ENCODE results near the gene TESK1. TPM values are rescaled to one million over a fixed set of nuclear protein-coding genes. Genes with fewer than 3 reads are reported as not detected.

The TESK1 gene
- total and polyA plus RNA-seq, 2 of the 4 experiments (the other 2 are of a cell fraction) = 3.4 to 21.0 TPM

DNA sequence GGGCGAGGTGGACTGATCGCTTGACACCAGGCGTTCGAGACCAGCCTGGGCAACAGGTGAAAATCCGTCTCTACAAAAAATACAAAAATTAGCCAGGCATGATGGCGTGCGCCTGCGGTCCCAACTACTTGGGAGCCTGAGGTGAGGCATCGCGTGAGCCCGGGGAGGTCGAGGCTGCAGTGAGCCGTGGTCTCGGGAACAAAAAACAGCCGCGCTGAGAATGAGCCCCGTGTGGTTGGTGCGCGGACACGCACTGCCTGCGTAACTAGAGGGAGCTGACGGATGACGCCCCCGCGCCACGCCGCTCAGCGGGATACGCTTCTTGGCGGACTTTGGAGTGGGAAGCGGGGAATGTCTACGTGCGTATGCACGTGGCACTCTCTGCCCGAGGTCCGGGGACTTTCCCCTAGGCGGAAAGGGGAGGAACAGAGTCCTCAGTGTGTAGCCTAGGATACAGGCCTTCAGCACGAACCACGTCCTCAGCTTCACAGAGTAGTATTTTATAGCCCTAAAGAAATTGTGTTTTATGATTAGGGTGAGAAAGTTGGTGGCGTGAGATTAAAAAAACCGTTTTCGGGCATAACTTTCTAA, 52.6 kb downstream of the TESK1 start, which contains the start of gene RMRP (continued):
- TF ChIP-seq CHD1 (IDR thresholded peaks at IDR 0.05; ENCODE audit: low read depth, low read length) (no peak; the same call in 1 of the 2 replicates), MAZ (IDR thresholded peaks at IDR 0.05; ENCODE audit: borderline replicate concordance, low read depth, low read length) (peak; percentile 38; the same call in 1 of the 2 replicates)

DNA sequence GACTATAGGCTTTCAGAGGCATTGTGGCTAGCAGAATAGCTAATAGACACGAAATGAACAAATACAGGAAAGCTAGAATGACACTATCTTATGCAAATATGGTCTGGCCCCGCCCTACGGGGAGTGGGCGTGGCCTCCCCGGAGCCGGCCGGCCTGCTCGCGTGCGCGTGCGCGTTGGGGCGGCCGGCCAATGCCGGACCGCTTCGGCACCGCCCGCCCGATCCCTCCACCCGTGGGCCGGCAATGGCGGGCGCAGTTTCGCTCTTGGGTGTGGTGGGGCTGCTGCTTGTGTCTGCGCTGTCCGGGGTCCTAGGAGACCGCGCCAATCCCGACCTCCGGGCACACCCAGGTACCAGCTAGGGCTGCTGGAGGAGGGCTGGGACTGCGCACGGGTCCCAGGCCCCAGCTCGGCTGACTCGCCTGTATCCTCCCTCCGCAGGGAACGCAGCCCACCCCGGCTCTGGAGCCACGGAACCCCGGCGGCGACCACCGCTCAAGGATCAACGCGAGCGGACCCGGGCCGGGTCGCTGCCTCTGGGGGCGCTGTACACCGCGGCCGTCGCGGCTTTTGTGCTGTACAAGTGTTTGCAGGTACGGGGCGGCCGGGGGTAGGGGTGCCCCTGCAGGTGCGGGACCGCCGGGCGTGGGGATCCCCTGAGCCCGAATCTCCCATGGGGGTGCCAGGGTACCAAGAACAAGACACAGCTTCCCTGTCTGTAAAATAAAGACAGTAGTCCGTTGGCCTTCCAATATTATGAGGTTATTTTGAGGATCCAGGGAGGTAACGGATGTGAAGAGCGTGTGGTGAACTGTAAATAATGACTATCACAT, 53.3 kb downstream of the TESK1 start, which contains the start of gene CCDC107:
Gene CCDC107, plus strand, starts transcription at position 156 of the 831 bp plus-strand sequence. Its CDS starts 88 bp downstream, at position 244.
- TF ChIP-seq MXI1 (IDR thresholded peaks at IDR 0.05; ENCODE audit: borderline replicate concordance, low read depth, low read length) (peak; percentile 40; the same call in 1 of the 2 replicates), POLR2A (IDR thresholded peaks at IDR 0.05; ENCODE audit: low read depth, low read length) (peak; percentile 89), RAD21 (IDR thresholded peaks at IDR 0.05; ENCODE audit: low read length) (peak; percentile 46; the same call in 1 of the 2 replicates), MAFK (IDR thresholded peaks at IDR 0.05; ENCODE audit: low read depth, low read length) (no peak), NFE2L2 (IDR thresholded peaks at IDR 0.05; ENCODE audit: low read depth, low read length) (no peak), MAZ (IDR thresholded peaks at IDR 0.05; ENCODE audit: borderline replicate concordance, low read depth, low read length) (peak; percentile 47; the same call in 1 of the 2 replicates)
- TF ChIP-seq, protein P1, sequence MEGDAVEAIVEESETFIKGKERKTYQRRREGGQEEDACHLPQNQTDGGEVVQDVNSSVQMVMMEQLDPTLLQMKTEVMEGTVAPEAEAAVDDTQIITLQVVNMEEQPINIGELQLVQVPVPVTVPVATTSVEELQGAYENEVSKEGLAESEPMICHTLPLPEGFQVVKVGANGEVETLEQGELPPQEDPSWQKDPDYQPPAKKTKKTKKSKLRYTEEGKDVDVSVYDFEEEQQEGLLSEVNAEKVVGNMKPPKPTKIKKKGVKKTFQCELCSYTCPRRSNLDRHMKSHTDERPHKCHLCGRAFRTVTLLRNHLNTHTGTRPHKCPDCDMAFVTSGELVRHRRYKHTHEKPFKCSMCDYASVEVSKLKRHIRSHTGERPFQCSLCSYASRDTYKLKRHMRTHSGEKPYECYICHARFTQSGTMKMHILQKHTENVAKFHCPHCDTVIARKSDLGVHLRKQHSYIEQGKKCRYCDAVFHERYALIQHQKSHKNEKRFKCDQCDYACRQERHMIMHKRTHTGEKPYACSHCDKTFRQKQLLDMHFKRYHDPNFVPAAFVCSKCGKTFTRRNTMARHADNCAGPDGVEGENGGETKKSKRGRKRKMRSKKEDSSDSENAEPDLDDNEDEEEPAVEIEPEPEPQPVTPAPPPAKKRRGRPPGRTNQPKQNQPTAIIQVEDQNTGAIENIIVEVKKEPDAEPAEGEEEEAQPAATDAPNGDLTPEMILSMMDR (conservative IDR thresholded peaks at IDR 0.05; ENCODE audit: low read depth, low read length) = peak; percentile 55
- in situ Hi-C loops (cut with MboI; ENCODE audit: low sequenced_read_pairs) = loop anchor here (10.0 kb wide), 1 partner anchor 154 kb away; no protein-coding TSS in a partner anchor

More for the DNA sequence above, 53.3 kb downstream of the TESK1 start, which contains the start of gene CCDC107:
- peak within 1 kb of the TSS; percentile 93 for H2BK5ac ChIP-seq (ENCODE audit: low read depth, low read length, poor library complexity, severe bottlenecking)
- H3K23ac ChIP-seq (ENCODE audit: low read depth, low read length) = peak within 1 kb of the TSS; percentile 78
- peak within 1 kb of the TSS; percentile 84 for H3K18ac ChIP-seq (ENCODE audit: low read depth, low read length)
- no peaks in the 10 kb centered on the region for H3K27me3 ChIP-seq (ENCODE audit: control insufficient read depth, insufficient read depth, low read length)
- H3K4me1 ChIP-seq (ENCODE audit: control insufficient read depth, insufficient read depth, low read length) = peaks cover 7% of the 10 kb centered on the region
- peak within 1 kb of the TSS; percentile 94 for H3K14ac ChIP-seq (replicated peaks; ENCODE audit: low read depth, low read length)
- H4K5ac ChIP-seq (ENCODE audit: low read depth, low read length) = peak within 1 kb of the TSS; percentile 87
- H3K4ac ChIP-seq (ENCODE audit: low read depth, low read length) = peak within 1 kb of the TSS; percentile 92
- ChIA-PET CTCF (interaction anchor here (0.5 to 3.1 kb wide), 12 partner anchors 10 to 327 kb away, joined by 3 to 19 read pairs (median 3); partner anchors contain the start of genes CA9, CREB3 and TLN1), POLR2A (ENCODE audit: unreplicated experiment) (interaction anchor here (0.5 to 1.3 kb wide), 4 partner anchors 26 to 70 kb away, joined by 3 to 7 read pairs (median 6); no protein-coding TSS in a partner anchor)
- peak within 1 kb of the TSS; percentile 57 for H2AK5ac ChIP-seq (ENCODE audit: low read depth, low read length)
- BruUV-seq (replicated peaks) = no TSS peak
- H4K8ac ChIP-seq (ENCODE audit: low read depth in 2 of 2, low read length in 2 of 2) = peak within 1 kb of the TSS; percentile 14 to 93
- peak within 1 kb of the TSS; percentile 82 for H3K56ac ChIP-seq (ENCODE audit: extremely low read depth, insufficient read depth, low read length)
- H3K4me2 ChIP-seq (ENCODE audit: low read depth, low read length) = peak within 1 kb of the TSS; percentile 70
- no peaks in the 10 kb centered on the region for H3K9me3 ChIP-seq (ENCODE audit: control insufficient read depth, insufficient read depth, low read length)
- intact Hi-C loops (cut with micrococcal nuclease) = loop anchor here (1.0 to 10.0 kb wide), 5 partner anchors 34 to 174 kb away; partner anchors contain the start of genes HINT2 and SPAG8
- H2BK20ac ChIP-seq (ENCODE audit: low read depth, low read length) = peak within 1 kb of the TSS; percentile 87
- peak within 1 kb of the TSS; percentile 89 for H4K91ac ChIP-seq (ENCODE audit: insufficient read depth, low read depth, low read length)
- dilution Hi-C loops (cut with HindIII; ENCODE audit: low sequenced_read_pairs, unreplicated experiment) = no loop called here
- peaks cover 2% of the 10 kb centered on the region; the same call in 1 of the 2 replicates for H3K9me1 ChIP-seq (ENCODE audit: insufficient read depth, low read length)
- peak within 1 kb of the TSS; percentile 92 for H2AK9ac ChIP-seq (replicated peaks; ENCODE audit: low read depth, low read length, poor library complexity)
- H3K9ac ChIP-seq (ENCODE audit: low read depth, low read length) = peak within 1 kb of the TSS; percentile 85
- peak within 1 kb of the TSS; percentile 78 for H3K4me3 ChIP-seq (ENCODE audit: insufficient read depth, low read depth, low read length)
- H2AFZ ChIP-seq (replicated peaks; ENCODE audit: low read length, poor library complexity) = peak within 1 kb of the TSS; percentile 93
- peak within 1 kb of the TSS; percentile 90 for H2BK120ac ChIP-seq (ENCODE audit: low read depth, low read length)
- WGBS, 2 experiments (ENCODE audit: extremely low coverage in 2 of 2, insufficient read length in 1 of 2) = 0% methylated on average over 29 of the region's 67 CpGs; no CpG with 5 or more reads in 1 of the 2 experiments
- peak within 1 kb of the TSS; percentile 31; the same call in 2 of the 3 replicates for H2BK15ac ChIP-seq (ENCODE audit: low read depth, low read length)
- H3K36me3 ChIP-seq (ENCODE audit: control insufficient read depth, insufficient read depth, low read length) = peaks cover 11% of the 10 kb centered on the region
- peaks cover 3% of the 10 kb centered on the region; the same call in 1 of the 2 replicates for H4K20me1 ChIP-seq (ENCODE audit: insufficient read depth, low read length)
- ATAC-seq (ENCODE audit: low read depth) (peak; percentile 85), DNase-seq (peak; percentile 81)
- peaks cover 19 to 43% of the 10 kb centered on the region in 2 experiments; a peak in 3 of 4 replicates for H3K79me1 ChIP-seq (ENCODE audit: low read depth in 1 of 2, low read length in 2 of 2)
- H3K27ac ChIP-seq (ENCODE audit: insufficient read depth, low read length) = peak within 1 kb of the TSS; percentile 88

All from IMR-90 (cell line).